ENCODE measurements around the gene HEATR1. TPM values are rescaled to one million over a fixed set of nuclear protein-coding genes. Genes with fewer than 3 reads are reported as not detected.
"Not testable (repeated sequence)": the region's sequence is repeated elsewhere in the genome, so short reads cannot be mapped to it uniquely, and the experiment has no call there.

Gene HEATR1
- total RNA-seq, 2 donors from 2014 or later, result 14.1 to 40.7 TPM

DNA sequence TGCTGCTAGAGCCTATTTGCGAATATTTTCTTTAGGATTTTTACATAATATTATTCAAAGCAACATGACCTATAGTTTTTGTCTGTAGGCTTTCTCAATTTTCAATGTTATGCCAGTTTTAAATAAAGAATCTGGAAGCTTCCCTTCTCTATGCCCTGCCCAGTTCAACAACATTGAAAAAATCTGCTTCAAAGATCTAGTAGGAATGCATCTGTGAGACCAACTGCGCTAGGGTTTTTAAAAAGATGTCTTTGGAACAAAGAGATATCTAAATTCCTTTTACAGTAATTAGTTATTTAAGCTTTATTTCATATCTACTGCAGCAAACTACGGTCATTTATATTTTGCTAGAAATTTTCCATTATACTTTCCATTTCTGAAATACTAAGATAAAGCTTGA lies 25.7 kb downstream of the HEATR1 start:
- no peaks in the 10 kb centered on the region for H3K36me3 ChIP-seq

GRCh38 chr1:236577041-236577440 lies 27.3 kb downstream of the HEATR1 start:
- H3K4me3 ChIP-seq; H3K4me1 ChIP-seq (replicated peaks); DNase-seq (ENCODE audit: low spot score); H3K27me3 ChIP-seq (replicated peaks; ENCODE audit: insufficient read depth); H3K27ac ChIP-seq; H3K9me3 ChIP-seq; H3K36me3 ChIP-seq; intact Hi-C loops (cut with DNase I): not testable (repeated sequence)
- 90% methylated on average over 7 of the region's 7 CpGs for WGBS

More for the DNA sequence above, 25.7 kb downstream of the HEATR1 start:
- 96% methylated on average over 3 of the region's 3 CpGs for WGBS
- intact Hi-C loops (cut with DNase I), result no loop called here
- H3K4me1 ChIP-seq (replicated peaks), result no peaks in the 10 kb centered on the region
- no peak overlapping the region for H3K27ac ChIP-seq
- DNase-seq (ENCODE audit: low spot score), result no peak
- TF ChIP-seq, protein P1, sequence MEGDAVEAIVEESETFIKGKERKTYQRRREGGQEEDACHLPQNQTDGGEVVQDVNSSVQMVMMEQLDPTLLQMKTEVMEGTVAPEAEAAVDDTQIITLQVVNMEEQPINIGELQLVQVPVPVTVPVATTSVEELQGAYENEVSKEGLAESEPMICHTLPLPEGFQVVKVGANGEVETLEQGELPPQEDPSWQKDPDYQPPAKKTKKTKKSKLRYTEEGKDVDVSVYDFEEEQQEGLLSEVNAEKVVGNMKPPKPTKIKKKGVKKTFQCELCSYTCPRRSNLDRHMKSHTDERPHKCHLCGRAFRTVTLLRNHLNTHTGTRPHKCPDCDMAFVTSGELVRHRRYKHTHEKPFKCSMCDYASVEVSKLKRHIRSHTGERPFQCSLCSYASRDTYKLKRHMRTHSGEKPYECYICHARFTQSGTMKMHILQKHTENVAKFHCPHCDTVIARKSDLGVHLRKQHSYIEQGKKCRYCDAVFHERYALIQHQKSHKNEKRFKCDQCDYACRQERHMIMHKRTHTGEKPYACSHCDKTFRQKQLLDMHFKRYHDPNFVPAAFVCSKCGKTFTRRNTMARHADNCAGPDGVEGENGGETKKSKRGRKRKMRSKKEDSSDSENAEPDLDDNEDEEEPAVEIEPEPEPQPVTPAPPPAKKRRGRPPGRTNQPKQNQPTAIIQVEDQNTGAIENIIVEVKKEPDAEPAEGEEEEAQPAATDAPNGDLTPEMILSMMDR (IDR thresholded peaks at IDR 0.05), result no peak
- no peak for TF ChIP-seq POLR2A (IDR thresholded peaks at IDR 0.05)
- no peaks in the 10 kb centered on the region for H3K27me3 ChIP-seq (replicated peaks; ENCODE audit: insufficient read depth)
- no peak overlapping the region for H3K4me3 ChIP-seq
- H3K9me3 ChIP-seq, result no peaks in the 10 kb centered on the region

DNA sequence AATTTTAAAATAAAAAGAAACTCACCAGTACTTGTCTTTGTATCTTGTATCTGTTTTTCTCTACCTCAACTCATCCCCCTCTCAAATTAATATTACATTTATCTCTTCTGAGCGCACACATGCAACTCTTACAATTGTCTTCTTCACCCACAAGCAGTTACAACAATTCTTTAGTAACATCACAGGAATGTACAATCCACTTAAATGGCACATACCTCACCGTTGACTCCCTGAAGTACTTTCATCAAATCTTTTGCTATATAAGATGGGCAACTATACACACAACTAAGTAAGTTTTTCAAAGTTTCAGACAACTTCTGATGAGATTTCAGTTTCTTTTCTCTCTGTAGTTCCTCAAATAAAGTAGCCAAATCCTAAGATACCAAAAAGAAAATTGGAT lies 28.3 kb downstream of the HEATR1 start:
- Histone ChIP-seq H3K27me3 (replicated peaks; ENCODE audit: insufficient read depth) (no peaks in the 10 kb centered on the region), H3K27ac (no peak overlapping the region), H3K4me3 (no peak overlapping the region), H3K36me3 (peaks cover 0 to 3% of the 10 kb centered on the region in 2 donors), H3K4me1 (replicated peaks) (no peaks in the 10 kb centered on the region), H3K9me3 (no peaks in the 10 kb centered on the region)
- TF ChIP-seq POLR2AphosphoS5 (IDR thresholded peaks at IDR 0.05), result no peak
- TF ChIP-seq, protein P1 (IDR thresholded peaks at IDR 0.05), result no peak
- TF ChIP-seq POLR2A (IDR thresholded peaks at IDR 0.05), result no peak
- 59% methylated on average over 2 of the region's 2 CpGs for WGBS
- no peak for DNase-seq (ENCODE audit: low spot score)
- intact Hi-C loops (cut with DNase I), result no loop called here

GRCh38 chr1:236575523-236575922 lies 28.8 kb downstream of the HEATR1 start:
- Histone ChIP-seq H3K27me3 (replicated peaks; ENCODE audit: insufficient read depth) (no peaks in the 10 kb centered on the region), H3K4me1 (replicated peaks) (no peaks in the 10 kb centered on the region), H3K4me3 (no peak overlapping the region), H3K9me3 (no peaks in the 10 kb centered on the region), H3K36me3 (peaks cover 0 to 3% of the 10 kb centered on the region in 2 donors), H3K27ac (no peak overlapping the region)
- no peak for TF ChIP-seq POLR2AphosphoS5 (IDR thresholded peaks at IDR 0.05)
- TF ChIP-seq, protein P1 (IDR thresholded peaks at IDR 0.05), result no peak
- no peak for DNase-seq (ENCODE audit: low spot score)
- 74% methylated on average over 3 of the region's 3 CpGs for WGBS
- intact Hi-C loops (cut with DNase I), result no loop called here

GRCh38 chr1:236568285-236568894 lies 35.9 kb downstream of the HEATR1 start:
- Histone ChIP-seq H3K4me3 (no peak overlapping the region), H3K36me3 (peaks cover 0 to 3% of the 10 kb centered on the region in 2 donors), H3K27ac (no peak overlapping the region), H3K4me1 (replicated peaks) (no peaks in the 10 kb centered on the region), H3K9me3 (no peaks in the 10 kb centered on the region), H3K27me3 (replicated peaks; ENCODE audit: insufficient read depth) (no peaks in the 10 kb centered on the region)
- intact Hi-C loops (cut with DNase I), result no loop called here
- TF ChIP-seq POLR2AphosphoS5 (IDR thresholded peaks at IDR 0.05) (no peak), POLR2A (IDR thresholded peaks at IDR 0.05) (no peak)
- TF ChIP-seq, protein P1 (IDR thresholded peaks at IDR 0.05), result no peak
- 66% methylated on average over 2 of the region's 2 CpGs for WGBS
- no peak for DNase-seq (ENCODE audit: low spot score)
